Stomach (tissue), 9 donors: ENCODE data around the gene PRKCB. TPM values are rescaled to one million over a fixed set of nuclear protein-coding genes. Genes with fewer than 3 reads are reported as not detected.

Source experiments
- DNase-seq, 2 donors: peaks; one replicate each; pipeline versions ENCODE4 v3.0.0 to v3.0.0-alpha.2; 2013 to 2019
- H3K27ac ChIP-seq, 5 donors: fragments of 200-600 bp in 4 of 5; sonication (generic) in 4 of 5; one replicate each; pipeline ENCODE4 v1.5.1; 2013 to 2019; ENCODE audit warnings: mild to moderate bottlenecking in 1 of 5, moderate library complexity in 1 of 5
- H3K27me3 ChIP-seq, 3 donors: fragments of 200-600 bp; sonication (generic); one replicate each; pipeline ENCODE4 v1.5.1; 2017 to 2019; ENCODE audit warnings: mixed run types in 1 of 3
- H3K36me3 ChIP-seq, 4 donors: fragments of 200-600 bp; sonication (generic); 1 replicate in 3 of 4; 2 replicates in 1 of 4; pipeline ENCODE4 v1.5.1; 2016 to 2019
- H3K4me1 ChIP-seq, 4 donors: fragments of 200-600 bp; sonication (generic); one replicate each; pipeline ENCODE4 v1.5.1; 2016 to 2019
- H3K4me3 ChIP-seq, 4 donors: fragments of 200-600 bp; sonication (generic) in 3 of 4; one replicate each; pipeline ENCODE4 v1.5.1; 2016 to 2019; ENCODE audit warnings: mild to moderate bottlenecking in 1 of 4
- H3K9me3 ChIP-seq, 4 donors: fragments of 200-600 bp; sonication (generic); one replicate each; pipeline ENCODE4 v1.5.1; 2016 to 2019
- EP300 ChIP-seq: sonication (generic); formaldehyde crosslinking; IDR thresholded peaks from one replicate; pipeline ENCODE4 v1.6.1; 2017; ENCODE audit warnings: antibody characterized with exemption
- POLR2A ChIP-seq, 4 donors: fragments of 450-650 bp; IDR thresholded peaks; one replicate each; pipeline ENCODE4 v1.6.1; 2016; ENCODE audit warnings: antibody characterized with exemption in 4 of 4, control low read depth in 2 of 4, mild to moderate bottlenecking in 1 of 4, moderate library complexity in 1 of 4
- POLR2AphosphoS5 ChIP-seq, 3 donors: sonication (generic); formaldehyde crosslinking; IDR thresholded peaks; one replicate each; pipeline ENCODE4 v1.6.1; 2016; ENCODE audit warnings: antibody characterized with exemption in 3 of 3
- WGBS, 5 donors: extraction: QIAGEN DNeasy Blood & Tissue Kit in 3 of 5; methylation state at CpG; one replicate each; pipeline versions ENCODE4 v1.1.5 to v1.1.7; 2013 to 2018; 5-methylcytosine and 5-hydroxymethylcytosine counted together
- intact Hi-C: fragments of 100-400 bp; cut with DNase I; formaldehyde crosslinking; loops from one replicate; pipeline ENCODE4 v1.15.1; 2023; ENCODE audit warnings: low total_unique reads
- polyA plus RNA-seq, 3 donors: library from polyadenylated mRNA; stranded (reverse); fragments of 200-250 nt; gene quantifications; one replicate each; pipeline ENCODE4 v1.2.3, GENCODE V29; 2013
- total RNA-seq, 5 donors: library from RNA; depleted of rRNA; stranded (reverse); fragments of >200 nt; gene quantifications; one replicate each; pipeline versions ENCODE4 v1.1.0 to v1.2.3, GENCODE V29; 2014 to 2016
- TF ChIP-seq, protein P1 (sequence below), 7 experiments: fragments of 450-650 bp in 4 of 7; fragments of 200-600 bp in 3 of 7; sonication (generic) in 3 of 7; IDR thresholded peaks; one replicate each; pipeline ENCODE4 v1.5.1; 2016 to 2019; ENCODE audit warnings: antibody characterized with exemption in 7 of 7, control low read depth in 2 of 7, mild to moderate bottlenecking in 1 of 7
- donor health status: healthy with polysubstance abuse.
- donor health status: Bipolar disorder and iron deficiency.
- donor health status: healthy.

Gene PRKCB
- total and polyA plus RNA-seq, 8 donors = 1.1 to 49.6 (median 14.7) TPM

DNA sequence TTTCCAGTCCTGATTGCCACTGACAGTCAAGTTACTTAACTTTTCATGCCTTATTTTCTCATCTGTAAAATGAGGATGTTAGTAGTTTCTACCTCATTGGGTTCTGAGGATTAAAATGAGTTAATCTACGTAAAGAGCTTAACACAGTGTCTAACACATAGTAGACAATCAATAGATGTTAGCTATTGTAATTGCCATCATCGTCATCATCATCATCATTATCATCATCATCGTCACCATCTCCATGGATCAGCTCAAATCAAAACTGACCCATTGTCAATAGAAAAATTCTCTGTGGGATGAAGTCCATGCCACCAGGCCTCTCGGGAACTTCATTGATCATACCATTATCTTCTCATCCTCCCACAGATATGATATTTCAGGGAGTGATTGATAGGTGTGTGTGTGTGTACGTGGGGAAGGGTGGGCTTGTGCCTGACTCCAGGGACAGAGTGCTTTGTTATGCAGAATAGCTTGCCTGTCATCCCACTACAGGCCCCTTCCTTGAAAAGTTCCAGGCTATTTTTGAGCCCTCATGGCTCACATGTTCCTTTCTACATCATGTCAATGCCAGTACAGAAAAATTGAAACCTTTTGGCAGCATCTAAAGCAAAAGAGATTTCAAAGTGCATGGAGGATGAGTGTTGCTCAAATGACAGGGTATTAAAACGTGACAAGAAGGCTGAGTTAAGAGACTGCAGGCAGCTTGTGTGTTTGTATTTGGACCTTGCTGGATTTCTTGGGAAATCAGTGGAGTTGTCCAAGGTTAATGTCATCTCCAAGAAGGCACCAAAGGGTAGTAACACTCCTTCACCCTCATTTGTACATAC lies 133.9 kb downstream of the PRKCB start:
- intact Hi-C loops = no loop called here
- 61 to 71% (median 64%) methylated on average over 6 of the region's 6 CpGs for WGBS, 5 donors
- Histone ChIP-seq H3K36me3 (no peaks in the 10 kb centered on the region), H3K9me3 (no peaks in the 10 kb centered on the region), H3K27ac (no peak overlapping the region), H3K4me3 (no peak overlapping the region), H3K4me1 (peaks cover 0 to 11% (median 3%) of the 10 kb centered on the region in 4 donors), H3K27me3 (no peaks in the 10 kb centered on the region)
- no peak for DNase-seq
- TF ChIP-seq POLR2AphosphoS5 (IDR thresholded peaks at IDR 0.05) (no peak), POLR2A (IDR thresholded peaks at IDR 0.05) (no peak), EP300 (no peak)
- TF ChIP-seq, protein P1, sequence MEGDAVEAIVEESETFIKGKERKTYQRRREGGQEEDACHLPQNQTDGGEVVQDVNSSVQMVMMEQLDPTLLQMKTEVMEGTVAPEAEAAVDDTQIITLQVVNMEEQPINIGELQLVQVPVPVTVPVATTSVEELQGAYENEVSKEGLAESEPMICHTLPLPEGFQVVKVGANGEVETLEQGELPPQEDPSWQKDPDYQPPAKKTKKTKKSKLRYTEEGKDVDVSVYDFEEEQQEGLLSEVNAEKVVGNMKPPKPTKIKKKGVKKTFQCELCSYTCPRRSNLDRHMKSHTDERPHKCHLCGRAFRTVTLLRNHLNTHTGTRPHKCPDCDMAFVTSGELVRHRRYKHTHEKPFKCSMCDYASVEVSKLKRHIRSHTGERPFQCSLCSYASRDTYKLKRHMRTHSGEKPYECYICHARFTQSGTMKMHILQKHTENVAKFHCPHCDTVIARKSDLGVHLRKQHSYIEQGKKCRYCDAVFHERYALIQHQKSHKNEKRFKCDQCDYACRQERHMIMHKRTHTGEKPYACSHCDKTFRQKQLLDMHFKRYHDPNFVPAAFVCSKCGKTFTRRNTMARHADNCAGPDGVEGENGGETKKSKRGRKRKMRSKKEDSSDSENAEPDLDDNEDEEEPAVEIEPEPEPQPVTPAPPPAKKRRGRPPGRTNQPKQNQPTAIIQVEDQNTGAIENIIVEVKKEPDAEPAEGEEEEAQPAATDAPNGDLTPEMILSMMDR (IDR thresholded peaks at IDR 0.05) = no peak

DNA sequence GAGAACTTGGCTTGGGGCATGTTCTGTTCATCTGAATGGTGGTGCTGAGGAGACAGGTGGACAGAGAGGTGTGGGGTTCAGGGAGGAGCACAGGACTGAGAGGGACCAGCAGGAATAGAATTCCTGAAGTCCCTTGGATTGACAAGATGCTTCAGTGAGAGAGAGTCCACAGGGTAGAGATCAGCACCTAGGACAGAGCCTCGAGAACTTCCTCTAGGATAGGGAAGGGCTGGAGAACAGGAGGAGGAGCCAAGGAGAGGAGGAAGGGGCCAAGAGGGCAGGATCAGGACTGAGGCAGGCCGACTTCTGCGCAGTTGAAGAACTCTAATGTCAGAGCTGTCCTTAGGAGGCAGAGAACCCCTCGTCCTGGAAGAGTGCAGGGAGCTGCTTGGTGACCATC lies 138.4 kb downstream of the PRKCB start:
- TF ChIP-seq POLR2AphosphoS5 (IDR thresholded peaks at IDR 0.05) = no peak
- no peak for TF ChIP-seq POLR2A (IDR thresholded peaks at IDR 0.05)
- TF ChIP-seq EP300 = no peak
- TF ChIP-seq, protein P1 (IDR thresholded peaks at IDR 0.05) = no peak
- Histone ChIP-seq H3K4me3 (no peak overlapping the region), H3K4me1 (no peaks in the 10 kb centered on the region), H3K9me3 (no peaks in the 10 kb centered on the region), H3K27me3 (no peaks in the 10 kb centered on the region), H3K27ac (no peak overlapping the region), H3K36me3 (no peaks in the 10 kb centered on the region)
- 22 to 44% (median 36%) methylated on average over 4 of the region's 4 CpGs for WGBS, 5 donors
- intact Hi-C loops = no loop called here
- DNase-seq = peak in 1 of 2 donors; percentile 9

GRCh38 chr16:23975293-23975692 lies 139.5 kb downstream of the PRKCB start:
- H3K9me3 ChIP-seq = no peaks in the 10 kb centered on the region
- DNase-seq = no peak
- intact Hi-C loops = no loop called here
- no peak for TF ChIP-seq POLR2A (IDR thresholded peaks at IDR 0.05)
- TF ChIP-seq, protein P1 (IDR thresholded peaks at IDR 0.05) = no peak
- WGBS, 5 donors = 83 to 93% (median 90%) methylated on average over 5 of the region's 5 CpGs
- H3K4me3 ChIP-seq = no peak overlapping the region
- H3K27ac ChIP-seq = no peak overlapping the region
- H3K36me3 ChIP-seq = no peaks in the 10 kb centered on the region
- H3K4me1 ChIP-seq = no peaks in the 10 kb centered on the region
- H3K27me3 ChIP-seq = no peaks in the 10 kb centered on the region

- Histone ChIP-seq H3K27ac (no peak overlapping the region), H3K4me3 (no peak overlapping the region), H3K4me1 (no peaks in the 10 kb centered on the region), H3K27me3 (no peaks in the 10 kb centered on the region), H3K36me3 (no peaks in the 10 kb centered on the region), H3K9me3 (no peaks in the 10 kb centered on the region)
- TF ChIP-seq EP300 (no peak), POLR2AphosphoS5 (IDR thresholded peaks at IDR 0.05) (no peak), POLR2A (IDR thresholded peaks at IDR 0.05) (no peak)
- TF ChIP-seq, protein P1 (IDR thresholded peaks at IDR 0.05) = no peak
- 79 to 88% (median 82%) methylated on average over 5 of the region's 5 CpGs for WGBS, 5 donors
- intact Hi-C loops = no loop called here
- no peak for DNase-seq
Observed at GRCh38 chr16:23976091-23976490, 140.3 kb downstream of the PRKCB start.
